Measurements from ENCODE around the gene ELAVL4. TPM values are rescaled to one million over a fixed set of nuclear protein-coding genes. Genes with fewer than 3 reads are reported as not detected.

Gene ELAVL4
- polyA plus RNA-seq, 1 experiment: not detected

DNA sequence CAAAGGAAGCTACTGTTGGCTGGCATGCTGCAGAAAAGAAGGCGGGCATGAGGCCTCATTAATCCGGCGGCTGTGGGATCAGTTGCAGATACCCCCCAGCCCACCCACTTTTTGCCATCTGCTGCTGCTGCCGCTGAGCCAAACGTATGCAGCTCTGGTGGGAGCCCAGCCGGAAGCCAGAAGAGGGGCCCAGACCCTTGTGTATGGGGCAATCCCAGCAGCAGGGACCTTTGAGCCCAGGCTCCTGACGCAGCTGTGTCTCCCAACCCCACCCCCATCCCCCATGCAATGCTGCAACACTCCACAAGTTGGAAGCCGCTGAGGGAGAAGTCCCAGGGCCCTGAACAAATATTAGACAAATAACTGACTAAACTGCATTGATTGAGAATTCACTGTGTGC, 106.0 kb downstream of the ELAVL4 start:
- Histone ChIP-seq H3K27me3 (ENCODE audit: control insufficient read depth, insufficient read depth, low read length) (no peaks in the 10 kb centered on the region), H3K4me3 (ENCODE audit: low read depth, low read length) (no peak overlapping the region), H3K36me3 (ENCODE audit: control insufficient read depth, insufficient read depth, low read length) (no peaks in the 10 kb centered on the region)
- POLR2A ChIA-PET: no interaction called here
- no peak for DNase-seq (ENCODE audit: low read depth)
- TF ChIP-seq, protein P1, sequence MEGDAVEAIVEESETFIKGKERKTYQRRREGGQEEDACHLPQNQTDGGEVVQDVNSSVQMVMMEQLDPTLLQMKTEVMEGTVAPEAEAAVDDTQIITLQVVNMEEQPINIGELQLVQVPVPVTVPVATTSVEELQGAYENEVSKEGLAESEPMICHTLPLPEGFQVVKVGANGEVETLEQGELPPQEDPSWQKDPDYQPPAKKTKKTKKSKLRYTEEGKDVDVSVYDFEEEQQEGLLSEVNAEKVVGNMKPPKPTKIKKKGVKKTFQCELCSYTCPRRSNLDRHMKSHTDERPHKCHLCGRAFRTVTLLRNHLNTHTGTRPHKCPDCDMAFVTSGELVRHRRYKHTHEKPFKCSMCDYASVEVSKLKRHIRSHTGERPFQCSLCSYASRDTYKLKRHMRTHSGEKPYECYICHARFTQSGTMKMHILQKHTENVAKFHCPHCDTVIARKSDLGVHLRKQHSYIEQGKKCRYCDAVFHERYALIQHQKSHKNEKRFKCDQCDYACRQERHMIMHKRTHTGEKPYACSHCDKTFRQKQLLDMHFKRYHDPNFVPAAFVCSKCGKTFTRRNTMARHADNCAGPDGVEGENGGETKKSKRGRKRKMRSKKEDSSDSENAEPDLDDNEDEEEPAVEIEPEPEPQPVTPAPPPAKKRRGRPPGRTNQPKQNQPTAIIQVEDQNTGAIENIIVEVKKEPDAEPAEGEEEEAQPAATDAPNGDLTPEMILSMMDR (IDR thresholded peaks at IDR 0.05; ENCODE audit: insufficient read depth, low read depth, low read length): no peak
- CTCF ChIA-PET: interaction anchor here (0.5 kb wide), 1 partner anchor 862 kb away, joined by 5 read pairs; no protein-coding TSS in a partner anchor

DNA sequence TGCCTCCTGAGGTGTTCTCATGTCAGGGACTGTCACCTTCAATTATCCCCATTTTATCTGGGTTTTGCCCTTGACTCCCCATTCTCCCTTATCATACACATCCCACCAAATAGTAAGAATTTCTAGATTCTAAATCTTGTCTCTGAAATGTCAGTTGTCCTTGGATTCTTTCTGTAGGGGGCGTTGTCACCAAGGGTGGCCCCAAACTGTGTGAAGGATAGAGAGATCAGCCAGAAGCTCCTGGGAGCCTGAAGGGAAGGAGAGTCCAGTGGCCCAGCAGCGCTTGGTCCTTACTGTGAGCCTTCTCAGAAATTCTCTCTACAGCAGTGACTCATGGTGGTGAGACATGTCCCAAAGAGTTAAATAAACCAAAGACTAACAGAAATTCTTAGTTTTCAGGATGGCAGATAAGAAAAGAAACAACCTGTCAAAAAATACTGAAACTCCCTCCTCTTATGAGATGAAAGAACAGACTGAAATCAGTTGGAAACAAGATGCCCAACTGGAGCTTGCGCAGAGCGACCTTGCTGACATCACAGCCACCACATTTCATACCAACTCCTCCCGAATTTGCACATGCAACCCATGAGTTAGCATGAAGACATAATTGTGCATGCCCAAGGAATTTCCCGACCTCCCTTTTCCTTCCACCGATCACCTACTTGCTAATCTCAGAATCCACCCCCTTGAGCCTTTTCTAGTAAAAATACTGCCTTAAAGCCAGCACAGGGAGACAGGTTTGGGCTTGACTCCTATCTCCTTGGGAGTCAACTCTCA, 109.8 kb downstream of the ELAVL4 start:
- no peak for DNase-seq (ENCODE audit: low read depth)
- Histone ChIP-seq H3K4me3 (ENCODE audit: low read depth, low read length) (no peak overlapping the region), H3K36me3 (ENCODE audit: control insufficient read depth, insufficient read depth, low read length) (no peaks in the 10 kb centered on the region), H3K27me3 (ENCODE audit: control insufficient read depth, insufficient read depth, low read length) (no peaks in the 10 kb centered on the region)
- TF ChIP-seq, protein P1 (IDR thresholded peaks at IDR 0.05; ENCODE audit: insufficient read depth, low read depth, low read length): no peak
- CTCF ChIA-PET: no interaction called here
- POLR2A ChIA-PET: no interaction called here

DNA sequence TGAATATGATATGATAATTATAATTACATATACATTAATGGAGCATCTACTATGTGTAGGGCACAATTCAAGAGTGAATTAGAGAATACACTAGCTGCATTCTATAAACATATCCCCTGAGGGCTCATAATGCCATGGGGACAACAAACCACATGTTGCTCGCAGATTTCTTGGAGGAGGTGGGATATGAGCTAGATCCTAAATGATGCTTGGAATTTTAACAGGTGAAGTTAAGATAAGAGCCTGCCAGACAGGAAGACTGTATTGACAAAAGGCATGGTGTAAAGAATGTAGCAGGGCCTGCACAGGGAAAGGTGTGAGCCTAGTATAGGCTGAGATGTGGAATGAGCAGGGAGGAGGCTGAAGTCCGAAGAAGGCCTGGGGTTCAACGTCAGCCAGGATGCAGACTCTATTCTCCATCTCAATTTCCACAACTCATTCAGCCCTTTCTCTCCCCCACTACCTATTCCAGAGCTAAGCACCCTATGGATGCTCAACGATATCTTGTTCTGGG, 120.2 kb downstream of the ELAVL4 start:
- Histone ChIP-seq H3K36me3 (ENCODE audit: control insufficient read depth, insufficient read depth, low read length) (no peaks in the 10 kb centered on the region), H3K4me3 (ENCODE audit: low read depth, low read length) (no peak overlapping the region), H3K27me3 (ENCODE audit: control insufficient read depth, insufficient read depth, low read length) (no peaks in the 10 kb centered on the region)
- ChIA-PET POLR2A (no interaction called here), CTCF (no interaction called here)
- no peak for DNase-seq (ENCODE audit: low read depth)
- TF ChIP-seq, protein P1 (IDR thresholded peaks at IDR 0.05; ENCODE audit: insufficient read depth, low read depth, low read length): no peak

DNA sequence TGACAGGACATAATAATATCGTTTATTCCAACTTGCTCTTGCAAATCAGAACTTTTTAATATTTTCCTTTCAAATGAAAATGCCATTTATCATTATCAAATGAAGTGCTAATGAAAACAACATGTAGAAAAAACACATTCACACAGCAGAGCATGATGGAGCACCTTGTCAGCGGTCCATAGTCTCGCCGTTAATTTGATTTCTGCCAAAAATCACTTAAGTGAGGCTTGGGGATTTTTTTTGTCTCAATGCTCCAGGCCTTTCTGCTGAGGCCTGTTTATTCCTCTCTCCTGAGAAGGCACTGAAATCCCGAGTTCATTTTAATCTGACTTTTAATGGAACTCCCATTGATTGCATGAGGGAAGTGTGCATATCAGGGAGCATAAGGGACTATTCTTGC, 122.5 kb downstream of the ELAVL4 start:
- H3K4me3 ChIP-seq (ENCODE audit: low read depth, low read length): no peak overlapping the region
- no peaks in the 10 kb centered on the region for H3K36me3 ChIP-seq (ENCODE audit: control insufficient read depth, insufficient read depth, low read length)
- ChIA-PET CTCF (no interaction called here), POLR2A (no interaction called here)
- H3K27me3 ChIP-seq (ENCODE audit: control insufficient read depth, insufficient read depth, low read length): no peaks in the 10 kb centered on the region
- TF ChIP-seq, protein P1 (IDR thresholded peaks at IDR 0.05; ENCODE audit: insufficient read depth, low read depth, low read length): no peak
- DNase-seq (ENCODE audit: low read depth): no peak

DNA sequence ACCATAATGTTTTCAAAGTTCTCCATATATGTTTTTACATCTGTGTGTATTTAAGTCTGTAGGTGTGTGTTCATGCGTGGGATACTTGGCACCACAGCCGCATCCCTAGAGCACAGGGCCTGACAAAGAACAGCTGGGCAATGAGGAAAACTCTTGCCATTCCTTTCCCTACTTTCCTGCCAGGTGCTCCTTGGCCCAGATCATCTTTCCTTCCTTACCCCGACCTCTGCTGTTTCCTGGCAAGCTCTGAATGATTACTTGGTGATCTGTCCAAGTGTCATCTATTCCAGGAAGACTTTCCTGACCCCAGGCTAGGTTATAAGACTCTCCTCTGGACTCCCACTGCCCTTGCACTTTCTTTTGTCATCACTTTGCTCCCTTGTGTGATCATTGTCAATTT, 123.6 kb downstream of the ELAVL4 start:
- no peak overlapping the region for H3K4me3 ChIP-seq (ENCODE audit: low read depth, low read length)
- TF ChIP-seq, protein P1 (IDR thresholded peaks at IDR 0.05; ENCODE audit: insufficient read depth, low read depth, low read length): no peak
- no peak for DNase-seq (ENCODE audit: low read depth)
- ChIA-PET POLR2A (no interaction called here), CTCF (no interaction called here)
- H3K36me3 ChIP-seq (ENCODE audit: control insufficient read depth, insufficient read depth, low read length): no peaks in the 10 kb centered on the region
- no peaks in the 10 kb centered on the region for H3K27me3 ChIP-seq (ENCODE audit: control insufficient read depth, insufficient read depth, low read length)
